B cell (primary cell): Measurements from ENCODE around the gene CCND3. TPM values are rescaled to one million over a fixed set of nuclear protein-coding genes. Genes with fewer than 3 reads are reported as not detected.

Experiments
- ATAC-seq: fragments of 200-7000 bp; cut with Tn5 transposase; one replicate; pipeline ENCODE4 v1.10.0; 2021; ENCODE audit warnings: low read depth, mild to moderate bottlenecking, moderate number of reproducible peaks, moderate library complexity
- CTCF ChIA-PET: fragments of 350-600 bp; sonication (Branson Sonifier 250); formaldehyde crosslinking; loops from one replicate; lab custom pipeline; 2021; ENCODE audit warnings: antibody characterized with exemption, inconsistent platforms; lab: Charles Lee
- POLR2A ChIA-PET: fragments of 350-600 bp; sonication (Branson Sonifier 250); formaldehyde crosslinking; loops from one replicate; lab custom pipeline; 2021; ENCODE audit warnings: antibody characterized with exemption; lab: Charles Lee
- DNase-seq: peaks from one replicate; pipeline ENCODE4 v3.0.0; 2013
- H2AFZ ChIP-seq: 2 replicates; pipeline ENCODE4 v1.6.1; 2012; ENCODE audit warnings: mild to moderate bottlenecking, low read depth, low read length; ENCODE audit not compliant: insufficient read depth, poor library complexity, severe bottlenecking
- H3K27ac ChIP-seq, 2 donors: 1 replicate in 1 of 2; 2 replicates in 1 of 2; pipeline ENCODE4 v1.5.1; 2012 to 2013; ENCODE audit warnings: low read length in 2 of 2, mild to moderate bottlenecking in 2 of 2, moderate library complexity in 1 of 2
- H3K27me3 ChIP-seq, 4 experiments: fragments of 200-600 bp in 1 of 4; sonication (generic) in 1 of 4; replicated peaks in 1 of 4; 1 replicate in 2 of 4; 2 replicates in 2 of 4; pipeline versions ENCODE4 v1.6.1 to v1.7.0; 2013 to 2016; ENCODE audit warnings: low read length in 3 of 4, mild to moderate bottlenecking in 2 of 4, mixed read lengths in 1 of 4, moderate library complexity in 1 of 4; ENCODE audit not compliant: insufficient read depth in 4 of 4, control insufficient read depth in 3 of 4; ENCODE audit errors: control extremely low read depth in 1 of 4
- H3K36me3 ChIP-seq, 2 experiments: replicated peaks in 1 of 2; 1 replicate in 1 of 2; 2 replicates in 1 of 2; pipeline versions ENCODE4 v1.6.1 to v1.7.1; 2013; ENCODE audit warnings: low read length in 1 of 2; ENCODE audit not compliant: insufficient read depth in 2 of 2, control insufficient read depth in 1 of 2; ENCODE audit errors: control extremely low read depth in 1 of 2, extremely low read depth in 1 of 2
- H3K4me1 ChIP-seq, 2 donors: fragments of 200-600 bp in 1 of 2; sonication (generic) in 1 of 2; 1 replicate in 1 of 2; 2 replicates in 1 of 2; pipeline versions ENCODE4 v1.5.1 to v1.6.1; 2013 to 2017; ENCODE audit warnings: low read length in 2 of 2; ENCODE audit not compliant: control insufficient read depth in 2 of 2, insufficient read depth in 2 of 2
- H3K4me2 ChIP-seq: replicated peaks from 2 replicates; pipeline ENCODE3; 2012; ENCODE audit warnings: mild to moderate bottlenecking, low read depth, low read length; ENCODE audit not compliant: poor library complexity, severe bottlenecking
- H3K4me3 ChIP-seq, 5 experiments: fragments of 200-600 bp in 1 of 5; sonication (generic) in 1 of 5; 1 replicate in 3 of 5; 2 replicates in 2 of 5; pipeline versions ENCODE4 v1.5.1 to v1.7.0; 2011 to 2016; ENCODE audit warnings: low read length in 4 of 5, mild to moderate bottlenecking in 4 of 5, low read depth in 2 of 5, control low read depth in 1 of 5, moderate library complexity in 1 of 5; ENCODE audit not compliant: insufficient read depth in 1 of 5; ENCODE audit errors: control extremely low read depth in 1 of 5, extremely low read depth in 1 of 5
- H3K79me2 ChIP-seq: fragments of 200-600 bp; sonication (generic); one replicate; pipeline ENCODE4 v1.6.0; 2016; ENCODE audit warnings: low read length; ENCODE audit not compliant: control insufficient read depth, insufficient read depth
- H3K9ac ChIP-seq: fragments of 200-600 bp; sonication (generic); 2 replicates; pipeline ENCODE4 v1.6.1; 2017; ENCODE audit warnings: mild to moderate bottlenecking, low read length, moderate library complexity
- H3K9me3 ChIP-seq, 3 donors: one replicate each; pipeline versions ENCODE4 v1.6.1 to v1.7.1; 2013; ENCODE audit warnings: low read length in 2 of 3; ENCODE audit not compliant: control insufficient read depth in 2 of 3, insufficient read depth in 1 of 3; ENCODE audit errors: control extremely low read depth in 1 of 3
- H4K20me1 ChIP-seq: 2 replicates; pipeline ENCODE4 v1.6.0; 2012; ENCODE audit warnings: mild to moderate bottlenecking, low read length; ENCODE audit not compliant: insufficient read depth, control insufficient read depth, poor library complexity, severe bottlenecking
- H3K27ac Mint-ChIP-seq: one replicate; pipeline ENCODE4 v1.8.0; 2021; ENCODE audit warnings: mixed read lengths
- H3K27me3 Mint-ChIP-seq: one replicate; pipeline ENCODE4 v1.8.0; 2021; ENCODE audit warnings: mixed read lengths
- H3K4me1 Mint-ChIP-seq: one replicate; pipeline ENCODE4 v1.8.0; 2021; ENCODE audit warnings: mixed read lengths
- H3K4me3 Mint-ChIP-seq: one replicate; pipeline ENCODE4 v1.8.0; 2021; ENCODE audit warnings: mixed read lengths
- H3K9me3 Mint-ChIP-seq: one replicate; pipeline ENCODE4 v1.8.0; 2022; ENCODE audit warnings: mixed read lengths; ENCODE audit not compliant: insufficient read depth
- CTCF ChIP-seq: fragments of 200-600 bp; IDR thresholded peaks from one replicate; pipeline ENCODE4 v1.8.0; 2022; ENCODE audit warnings: antibody characterized with exemption, mild to moderate bottlenecking
- EZH2 ChIP-seq: IDR thresholded peaks from 2 replicates; pipeline ENCODE4 v1.6.1; 2012; ENCODE audit warnings: borderline replicate concordance, low read depth, mild to moderate bottlenecking, moderate library complexity, low read length; ENCODE audit not compliant: insufficient read depth, poor library complexity, severe bottlenecking
- WGBS: methylation state at CpG from one replicate; pipeline ENCODE4 v1.1.5; 2013; ENCODE audit warnings: missing lambda C conversion rate; ENCODE audit not compliant: insufficient coverage; 5-methylcytosine and 5-hydroxymethylcytosine counted together
- intact Hi-C: fragments of 100-400 bp; cut with micrococcal nuclease; formaldehyde crosslinking; loops from one replicate; pipeline ENCODE4 v1.10.0; 2022
- polyA plus RNA-seq: library from polyadenylated mRNA; depleted of rRNA; stranded (reverse); fragments of >200 nt; gene quantifications from 2 replicates; pipeline ENCODE4 v1.2.3, GENCODE V29; 2012
- total RNA-seq, 2 donors: library from RNA; stranded (reverse); fragments of 120-200 nt in 1 of 2; gene quantifications; 1 replicate in 1 of 2; 2 replicates in 1 of 2; pipeline versions ENCODE4 v1.2.3 to v1.2.4, GENCODE V29; 2013 to 2022

The CCND3 gene
- total and polyA plus RNA-seq, 2 donors (not counting 1 experiment from before 2014, with no cell fraction given) = 136 to 298 TPM

DNA sequence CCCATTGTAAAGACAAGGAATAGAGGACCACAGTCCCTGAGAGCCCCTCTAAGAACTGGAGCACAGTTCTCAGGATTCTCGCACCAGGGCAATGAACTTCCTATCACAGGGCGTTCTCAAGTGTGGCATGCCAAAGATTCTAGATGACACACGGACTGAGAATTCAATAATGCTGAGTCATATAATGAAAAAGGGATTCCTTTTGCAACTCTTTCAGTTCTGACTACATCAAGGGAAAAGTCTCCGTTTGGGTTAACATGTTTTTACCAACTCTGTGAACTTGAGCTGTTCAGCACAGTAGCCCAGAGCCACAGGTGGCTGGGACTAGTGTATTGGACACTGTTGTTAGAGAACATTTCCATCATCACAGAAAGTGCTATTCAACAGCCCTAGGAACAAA is 24.1 kb downstream of the CCND3 start:
- Mint-ChIP-seq H3K4me3 (no peak overlapping the region), H3K27me3 (no peaks in the 10 kb centered on the region), H3K27ac (no peak overlapping the region), H3K9me3 (no peaks in the 10 kb centered on the region), H3K4me1 (peaks cover 41% of the 10 kb centered on the region)
- H3K27ac ChIP-seq = no peak overlapping the region
- H3K4me2 ChIP-seq = no peak overlapping the region
- CTCF ChIA-PET = no interaction called here
- peaks cover 81% of the 10 kb centered on the region for H3K79me2 ChIP-seq
- no peaks in the 10 kb centered on the region for H3K9me3 ChIP-seq
- H3K4me3 ChIP-seq = no peak overlapping the region
- H4K20me1 ChIP-seq = peaks cover 4% of the 10 kb centered on the region
- DNase-seq (no peak), ATAC-seq (no peak)
- POLR2A ChIA-PET = no interaction called here
- H3K4me1 ChIP-seq = peaks cover 17 to 21% of the 10 kb centered on the region in 2 donors
- intact Hi-C loops = no loop called here
- no peaks in the 10 kb centered on the region for H3K27me3 ChIP-seq
- peaks cover 0 to 28% of the 10 kb centered on the region in 2 experiments for H3K36me3 ChIP-seq
- TF ChIP-seq EZH2 (no peak), CTCF (no peak)
- no peak overlapping the region for H2AFZ ChIP-seq
- H3K9ac ChIP-seq = no peak overlapping the region
- 72% methylated on average over 3 of the region's 4 CpGs for WGBS

DNA sequence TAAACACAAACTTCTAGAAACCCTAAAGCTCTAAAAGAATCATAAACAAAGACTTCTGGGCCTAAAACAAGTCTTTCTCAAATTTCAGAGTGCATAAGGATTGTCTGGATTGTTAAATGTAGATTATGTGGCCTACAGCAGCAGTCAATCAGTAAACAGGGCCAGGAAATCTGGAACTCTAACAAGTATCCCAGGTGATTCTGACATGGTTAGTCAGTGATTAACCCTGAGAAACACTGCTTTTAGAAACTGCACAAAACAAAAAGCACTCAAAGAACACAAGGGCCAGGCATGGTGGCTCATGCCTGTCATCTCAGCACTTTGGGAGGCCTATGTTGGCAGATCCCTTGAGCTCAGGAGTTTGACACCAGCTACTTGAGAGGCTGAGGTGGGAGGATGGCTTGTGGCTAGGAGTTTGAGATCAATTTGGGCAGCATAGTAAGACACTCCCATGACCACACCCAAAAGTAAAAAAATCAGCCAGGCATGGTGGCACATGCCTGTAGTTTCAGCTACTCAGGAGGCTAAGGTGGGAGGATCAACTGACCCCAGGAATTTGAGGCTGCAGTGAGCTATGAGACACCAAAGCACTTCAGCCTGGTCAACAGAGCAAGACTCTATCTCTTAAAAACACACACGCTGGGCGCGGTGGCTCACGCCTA is 26.6 kb downstream of the CCND3 start:
- POLR2A ChIA-PET = no interaction called here
- WGBS = no CpG with 5 or more reads among the region's 4 CpGs
- H3K4me3 Mint-ChIP-seq = no peak overlapping the region
- DNase-seq (no peak), ATAC-seq (no peak)
- Histone ChIP-seq H3K9me3 (no peaks in the 10 kb centered on the region), H2AFZ (no peak overlapping the region), H3K36me3 (peaks cover 0 to 28% of the 10 kb centered on the region in 2 experiments), H3K4me3 (no peak overlapping the region), H3K27ac (no peak overlapping the region), H3K79me2 (peaks cover 79% of the 10 kb centered on the region), H3K4me1 (peaks cover 4 to 5% of the 10 kb centered on the region in 2 donors), H4K20me1 (peaks cover 4% of the 10 kb centered on the region), H3K9ac (no peak overlapping the region), H3K4me2 (no peak overlapping the region), H3K27me3 (no peaks in the 10 kb centered on the region)
- no peaks in the 10 kb centered on the region for H3K27me3 Mint-ChIP-seq
- TF ChIP-seq EZH2 (no peak), CTCF (no peak)
- CTCF ChIA-PET = interaction anchor here (0.7 to 2.7 kb wide), 3 partner anchors 10 to 129 kb away, joined by 4 to 11 read pairs (median 4); no protein-coding TSS in a partner anchor
- no peak overlapping the region for H3K27ac Mint-ChIP-seq
- intact Hi-C loops = no loop called here
- H3K4me1 Mint-ChIP-seq = peaks cover 20% of the 10 kb centered on the region
- H3K9me3 Mint-ChIP-seq = no peaks in the 10 kb centered on the region
